Lower leg skin (tissue), 3 donors: ENCODE results near the gene IL1R1.

Experiments used
- POLR2A ChIP-seq, 2 donors: fragments of 450-650 bp; IDR thresholded peaks; one replicate each; pipeline ENCODE4 v1.6.1; 2016 to 2017; ENCODE audit warnings: antibody characterized with exemption in 2 of 2, mild to moderate bottlenecking in 1 of 2, moderate library complexity in 1 of 2
- TF ChIP-seq, protein P1 (sequence below), 3 donors: fragments of 450-650 bp; IDR thresholded peaks; one replicate each; pipeline ENCODE4 v1.5.1; 2016; ENCODE audit warnings: antibody characterized with exemption in 3 of 3, mild to moderate bottlenecking in 3 of 3, moderate library complexity in 2 of 3

DNA sequence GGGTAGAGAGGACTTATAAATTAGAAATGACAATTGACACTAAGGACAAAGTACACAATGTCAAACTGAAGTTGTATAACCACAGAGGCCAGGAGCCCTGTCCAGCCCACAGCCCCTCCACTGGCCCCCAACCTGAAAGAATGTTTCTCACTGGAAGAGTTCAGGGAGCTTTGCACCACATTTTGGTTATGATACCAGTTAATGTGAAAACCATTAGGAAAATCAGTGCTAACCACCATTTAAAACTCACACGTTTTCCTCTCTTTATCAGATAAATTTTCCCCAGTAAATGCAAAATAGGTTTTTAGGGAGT lies 38.1 kb downstream of the IL1R1 start:
- TF ChIP-seq, protein P1, sequence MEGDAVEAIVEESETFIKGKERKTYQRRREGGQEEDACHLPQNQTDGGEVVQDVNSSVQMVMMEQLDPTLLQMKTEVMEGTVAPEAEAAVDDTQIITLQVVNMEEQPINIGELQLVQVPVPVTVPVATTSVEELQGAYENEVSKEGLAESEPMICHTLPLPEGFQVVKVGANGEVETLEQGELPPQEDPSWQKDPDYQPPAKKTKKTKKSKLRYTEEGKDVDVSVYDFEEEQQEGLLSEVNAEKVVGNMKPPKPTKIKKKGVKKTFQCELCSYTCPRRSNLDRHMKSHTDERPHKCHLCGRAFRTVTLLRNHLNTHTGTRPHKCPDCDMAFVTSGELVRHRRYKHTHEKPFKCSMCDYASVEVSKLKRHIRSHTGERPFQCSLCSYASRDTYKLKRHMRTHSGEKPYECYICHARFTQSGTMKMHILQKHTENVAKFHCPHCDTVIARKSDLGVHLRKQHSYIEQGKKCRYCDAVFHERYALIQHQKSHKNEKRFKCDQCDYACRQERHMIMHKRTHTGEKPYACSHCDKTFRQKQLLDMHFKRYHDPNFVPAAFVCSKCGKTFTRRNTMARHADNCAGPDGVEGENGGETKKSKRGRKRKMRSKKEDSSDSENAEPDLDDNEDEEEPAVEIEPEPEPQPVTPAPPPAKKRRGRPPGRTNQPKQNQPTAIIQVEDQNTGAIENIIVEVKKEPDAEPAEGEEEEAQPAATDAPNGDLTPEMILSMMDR (IDR thresholded peaks at IDR 0.05), result no peak
- no peak for TF ChIP-seq POLR2A (IDR thresholded peaks at IDR 0.05)
